CD4-positive, alpha-beta T cell treated with Interleukin-4 for 1 hour (primary cell): Measurements from ENCODE around the gene FICD.

Experiments used
- DNase-seq, 2 donors: peaks; one replicate each; pipeline ENCODE4 v3.0.0-alpha.2; 2020 to 2022

The FICD gene

GRCh38 chr12:108505129-108505528 is 9.9 kb upstream of the FICD start:
- no peak for DNase-seq

- no peak for DNase-seq
These were observed 7.0 kb upstream of the FICD start for GRCh38 chr12:108507971-108508642.

GRCh38 chr12:108509806-108510205 is 5.3 kb upstream of the FICD start:
- DNase-seq = no peak

- DNase-seq = no peak
These were observed 4.2 kb upstream of the FICD start for GRCh38 chr12:108510836-108511235.

- peak; percentile 79 to 80 for DNase-seq
These were observed 3.2 kb upstream of the FICD start for GRCh38 chr12:108511633-108512540.

GRCh38 chr12:108514468-108514972 is 557 bp upstream of the FICD start:
- DNase-seq = no peak

- DNase-seq = no peak
These were observed 839 bp downstream of the FICD start for GRCh38 chr12:108515916-108516315.

GRCh38 chr12:108516511-108517275 is 1.6 kb downstream of the FICD start:
- no peak for DNase-seq

- DNase-seq = no peak
These were observed 2.4 kb downstream of the FICD start for GRCh38 chr12:108517288-108518100.

- no peak for DNase-seq
These were observed 3.1 kb downstream of the FICD start for GRCh38 chr12:108518101-108518715.

- DNase-seq = no peak
These were observed 3.8 kb downstream of the FICD start for GRCh38 chr12:108518716-108519496.

- DNase-seq = peak in 1 of 2 donors; percentile 3
These were observed 4.5 kb downstream of the FICD start for GRCh38 chr12:108519558-108519957.

GRCh38 chr12:108523365-108523764 is 8.3 kb downstream of the FICD start:
- DNase-seq = no peak

- no peak for DNase-seq
These were observed 10.6 kb downstream of the FICD start for GRCh38 chr12:108525681-108526080.

- DNase-seq = no peak
These were observed 11.5 kb downstream of the FICD start for GRCh38 chr12:108526482-108527165.

GRCh38 chr12:108527166-108527496 is 12.1 kb downstream of the FICD start:
- no peak for DNase-seq

- DNase-seq = no peak
These were observed 15.1 kb downstream of the FICD start for GRCh38 chr12:108530161-108530560.

GRCh38 chr12:108531929-108532848 is 17.1 kb downstream of the FICD start:
- DNase-seq = no peak

GRCh38 chr12:108538146-108538545 is 23.1 kb downstream of the FICD start:
- no peak for DNase-seq
